ENCODE results near the gene NPAS2. TPM values are rescaled to one million over a fixed set of nuclear protein-coding genes. Genes with fewer than 3 reads are reported as not detected.
A peak's percentile ranks its signal among the peaks of the same experiment; 100 is the strongest.

The NPAS2 gene
- total RNA-seq, 1 experiment from 2014 or later: 3.7 TPM

GRCh38 chr2:100853909-100854810 lies 34.2 kb downstream of the NPAS2 start:
- DNase-seq (ENCODE audit: low spot score): no peak

GRCh38 chr2:100855084-100855483 lies 35.1 kb downstream of the NPAS2 start:
- DNase-seq (ENCODE audit: low spot score): no peak

DNA sequence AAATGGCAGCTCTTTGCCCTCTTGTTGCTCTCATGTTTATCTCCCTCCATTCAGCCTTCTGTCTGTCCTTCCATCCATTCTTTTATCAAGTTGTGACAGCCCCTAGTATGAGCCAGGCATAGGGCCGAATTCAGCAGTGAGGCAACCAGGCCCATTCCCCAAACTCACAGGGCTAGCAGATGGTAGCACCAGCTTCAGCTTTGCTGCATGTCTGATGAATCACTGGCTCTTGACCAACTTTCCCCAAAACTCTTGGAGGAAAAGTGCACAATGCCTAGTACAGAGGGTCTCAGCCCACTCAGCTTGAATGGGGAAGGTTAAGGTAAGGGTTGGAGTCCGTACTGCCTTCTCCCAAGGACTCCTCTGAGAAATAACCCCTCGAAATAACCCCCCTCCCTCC lies 35.7 kb downstream of the NPAS2 start:
- no peak for DNase-seq (ENCODE audit: low spot score)

DNA sequence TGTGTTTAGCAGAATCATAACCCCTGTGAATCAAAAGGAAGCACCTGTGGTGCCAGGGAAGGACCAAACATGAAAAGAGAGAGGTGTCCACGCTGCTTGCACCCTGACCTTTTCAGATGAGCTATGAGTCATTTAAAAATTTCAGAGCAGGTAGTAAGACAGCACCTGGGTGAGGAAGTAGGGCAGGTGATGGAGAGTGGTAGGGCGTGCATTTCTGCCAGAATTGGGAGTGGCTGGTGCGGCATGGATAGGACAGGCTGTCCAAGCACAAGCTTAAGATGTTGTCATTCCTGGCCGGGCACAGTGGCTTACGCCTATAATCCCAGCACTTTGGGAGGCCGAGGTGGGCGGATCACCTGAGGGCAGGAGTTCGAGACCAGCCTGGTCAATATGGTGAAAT lies 36.8 kb downstream of the NPAS2 start:
- DNase-seq (ENCODE audit: low spot score): no peak

GRCh38 chr2:100857341-100857740 lies 37.4 kb downstream of the NPAS2 start:
- no peak for DNase-seq (ENCODE audit: low spot score)

DNA sequence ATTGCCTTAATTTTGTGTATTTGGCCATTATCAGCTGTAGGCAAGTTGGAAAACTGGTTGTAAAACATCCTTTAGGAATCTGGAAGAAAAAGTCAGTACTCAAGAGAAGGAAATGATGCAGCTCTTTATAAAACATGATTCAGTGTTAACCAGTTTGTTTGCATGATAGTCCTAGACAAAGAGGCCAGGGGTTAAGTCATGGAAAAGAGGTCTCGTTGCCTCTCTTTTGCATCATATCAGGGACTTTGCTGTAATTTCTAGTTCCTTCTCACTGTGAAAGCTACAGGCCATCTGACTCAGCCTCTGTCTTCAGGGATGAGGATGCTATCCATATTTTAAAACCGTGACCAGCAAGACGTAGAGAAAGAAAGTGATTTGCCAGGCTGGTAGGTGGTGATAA lies 38.0 kb downstream of the NPAS2 start:
- DNase-seq (ENCODE audit: low spot score): no peak

DNA sequence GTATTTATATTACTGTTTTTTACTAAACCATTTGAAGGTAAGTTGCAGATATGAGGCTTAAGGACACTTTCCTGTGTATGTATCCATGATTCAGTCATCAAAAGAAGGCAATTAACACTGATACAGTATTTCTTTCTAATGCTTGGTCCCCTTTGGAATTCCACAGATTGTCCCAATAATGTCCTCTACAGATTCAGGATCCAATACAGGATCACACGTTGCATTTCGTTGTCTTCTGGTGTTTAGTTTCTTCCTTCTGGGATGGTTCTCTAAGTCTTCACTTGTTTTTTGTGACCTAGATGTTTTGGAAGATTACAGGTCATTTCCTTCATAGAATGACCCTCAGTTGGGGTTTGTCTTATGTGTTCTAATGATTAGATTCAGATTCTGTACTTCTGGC lies 40.0 kb downstream of the NPAS2 start:
- DNase-seq (ENCODE audit: low spot score): no peak

GRCh38 chr2:100861340-100861739 lies 41.4 kb downstream of the NPAS2 start:
- DNase-seq (ENCODE audit: low spot score): no peak

- no peak for DNase-seq (ENCODE audit: low spot score)
These were observed 42.1 kb downstream of the NPAS2 start for GRCh38 chr2:100862081-100862480.

DNA sequence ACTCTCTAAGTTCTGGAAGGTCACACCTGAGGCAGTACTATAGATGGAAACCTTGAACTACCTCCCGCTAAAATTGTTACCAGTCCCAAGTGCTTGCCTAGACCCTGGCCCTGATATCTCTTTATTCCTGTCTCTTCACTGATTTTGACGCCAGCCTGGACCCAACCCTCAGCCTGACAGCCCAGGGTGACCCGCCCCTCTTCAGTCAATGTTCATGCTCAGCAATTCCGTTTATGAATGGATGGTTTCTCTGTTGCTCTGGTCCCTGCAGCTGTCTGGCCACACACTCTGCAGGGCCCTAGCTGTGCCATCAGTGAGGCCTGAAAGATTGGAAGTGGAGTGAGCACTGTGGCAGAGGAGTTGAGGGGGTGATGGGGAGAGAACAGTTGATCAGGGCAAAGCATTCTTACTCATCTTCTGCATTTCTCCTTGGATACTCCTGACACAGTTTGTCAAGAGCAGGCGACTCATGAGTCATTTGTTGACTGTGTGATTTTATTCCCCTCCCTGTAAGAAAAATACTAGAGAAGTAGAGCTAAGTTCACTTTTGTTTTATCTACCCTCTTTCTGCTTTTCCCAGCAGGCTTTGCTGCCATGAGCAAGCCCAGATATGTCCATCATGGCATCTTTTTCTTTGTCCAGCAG lies 46.0 kb downstream of the NPAS2 start:
- DNase-seq (ENCODE audit: low spot score): peak; percentile 66

GRCh38 chr2:100868083-100868482 lies 48.1 kb downstream of the NPAS2 start:
- no peak for DNase-seq (ENCODE audit: low spot score)

GRCh38 chr2:100869120-100869519 lies 49.2 kb downstream of the NPAS2 start:
- no peak for DNase-seq (ENCODE audit: low spot score)

GRCh38 chr2:100870652-100871531 lies 51.0 kb downstream of the NPAS2 start:
- no peak for DNase-seq (ENCODE audit: low spot score)

DNA sequence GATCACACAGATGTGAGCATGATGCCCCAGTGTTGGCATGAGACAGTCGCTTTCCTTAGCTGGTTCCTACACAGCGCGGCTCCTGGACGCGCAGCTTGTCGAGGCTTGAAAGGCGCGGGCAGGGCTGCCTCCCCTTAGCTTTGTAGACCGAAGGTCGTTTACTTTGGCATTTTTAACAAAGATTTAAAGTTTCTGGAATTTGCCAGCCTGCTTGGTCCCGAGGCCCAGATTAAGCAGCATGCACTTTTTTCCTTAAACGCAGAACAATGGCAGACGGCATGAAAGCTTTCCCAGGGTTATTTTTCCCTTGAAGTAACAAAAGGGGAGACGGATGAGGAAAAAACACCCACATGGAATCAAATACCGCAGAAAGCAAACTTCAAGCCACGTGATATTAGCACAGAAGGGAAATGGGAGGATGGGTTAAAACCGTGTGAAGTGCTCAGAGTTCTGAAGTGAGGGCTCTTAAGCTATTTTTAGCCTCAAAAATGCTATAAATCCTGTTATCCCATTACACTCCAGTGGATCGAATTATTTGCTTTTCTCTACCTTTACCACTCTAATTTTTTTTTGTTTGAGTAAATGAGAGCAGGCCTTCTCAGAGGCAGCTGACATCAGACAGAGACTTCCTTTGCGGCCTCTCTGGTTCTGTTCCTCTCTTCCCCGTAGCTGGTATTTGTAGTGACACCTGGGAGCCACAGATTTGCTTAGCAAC lies 55.7 kb downstream of the NPAS2 start:
- no peak for DNase-seq (ENCODE audit: low spot score)

GRCh38 chr2:100876231-100876860 lies 56.4 kb downstream of the NPAS2 start:
- no peak for DNase-seq (ENCODE audit: low spot score)

- peak; percentile 74 for DNase-seq (ENCODE audit: low spot score)
These were observed 57.6 kb downstream of the NPAS2 start for GRCh38 chr2:100877555-100877954.

- no peak for DNase-seq (ENCODE audit: low spot score)
These were observed 58.3 kb downstream of the NPAS2 start for GRCh38 chr2:100878000-100878791.

DNA sequence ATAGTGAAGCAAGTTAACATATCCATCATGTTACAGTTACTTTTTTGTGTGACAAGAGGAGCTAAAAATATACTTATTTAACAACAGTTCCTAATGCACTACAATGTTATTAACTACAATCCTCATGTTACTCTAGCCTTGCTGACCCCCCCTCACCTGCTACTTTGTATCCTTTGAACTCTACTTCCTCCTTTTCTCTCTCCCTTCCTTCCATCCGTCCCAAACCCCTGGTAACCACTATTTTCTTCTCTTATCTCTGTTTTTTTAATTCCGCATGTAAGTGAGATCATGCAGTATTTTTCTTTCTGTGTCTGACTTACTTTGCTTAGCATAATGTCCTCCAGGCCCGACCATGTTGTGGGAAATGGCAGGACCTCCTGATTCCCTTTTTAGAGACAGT lies 59.4 kb downstream of the NPAS2 start:
- no peak for DNase-seq (ENCODE audit: low spot score)

- no peak for DNase-seq (ENCODE audit: low spot score)
These were observed 60.1 kb downstream of the NPAS2 start for GRCh38 chr2:100880036-100880435.

DNA sequence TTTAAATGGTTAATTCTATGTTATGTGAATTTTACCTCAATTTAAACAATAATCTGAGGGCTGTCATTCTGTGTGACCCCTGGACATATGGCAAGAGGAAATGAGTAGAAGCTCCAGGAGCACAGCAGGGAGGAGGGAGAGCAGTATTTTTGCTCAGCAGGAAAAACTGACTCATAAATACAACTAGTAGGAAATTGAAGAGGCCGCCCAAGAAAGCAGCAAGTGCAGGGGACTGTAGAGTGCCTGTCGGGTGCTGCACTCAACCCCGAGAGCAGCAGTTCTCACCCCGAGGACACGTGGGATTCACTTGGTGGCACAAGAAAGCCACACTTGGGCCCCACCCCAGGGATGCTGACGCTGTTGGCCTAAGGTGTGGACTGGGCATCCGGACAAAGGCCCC lies 60.8 kb downstream of the NPAS2 start:
- DNase-seq (ENCODE audit: low spot score): peak; percentile 69

Measured in A172 (cell line).